Stimulated activated CD8-positive, alpha-beta memory T cell treated with anti-CD3 and anti-CD28 coated beads, Interleukin-15, amount 100 ng/mL, for 1 hour (primary cell): Measurements from ENCODE around the gene UPK3BL2.
"Not testable (repeated sequence)": the region's sequence is repeated elsewhere in the genome, so short reads cannot be mapped to it uniquely, and the experiment has no call there.

Experiments
- DNase-seq: peaks from one replicate; pipeline ENCODE4 v3.0.0-alpha.2; 2020; ENCODE audit warnings: low read depth

UPK3BL2 gene

DNA sequence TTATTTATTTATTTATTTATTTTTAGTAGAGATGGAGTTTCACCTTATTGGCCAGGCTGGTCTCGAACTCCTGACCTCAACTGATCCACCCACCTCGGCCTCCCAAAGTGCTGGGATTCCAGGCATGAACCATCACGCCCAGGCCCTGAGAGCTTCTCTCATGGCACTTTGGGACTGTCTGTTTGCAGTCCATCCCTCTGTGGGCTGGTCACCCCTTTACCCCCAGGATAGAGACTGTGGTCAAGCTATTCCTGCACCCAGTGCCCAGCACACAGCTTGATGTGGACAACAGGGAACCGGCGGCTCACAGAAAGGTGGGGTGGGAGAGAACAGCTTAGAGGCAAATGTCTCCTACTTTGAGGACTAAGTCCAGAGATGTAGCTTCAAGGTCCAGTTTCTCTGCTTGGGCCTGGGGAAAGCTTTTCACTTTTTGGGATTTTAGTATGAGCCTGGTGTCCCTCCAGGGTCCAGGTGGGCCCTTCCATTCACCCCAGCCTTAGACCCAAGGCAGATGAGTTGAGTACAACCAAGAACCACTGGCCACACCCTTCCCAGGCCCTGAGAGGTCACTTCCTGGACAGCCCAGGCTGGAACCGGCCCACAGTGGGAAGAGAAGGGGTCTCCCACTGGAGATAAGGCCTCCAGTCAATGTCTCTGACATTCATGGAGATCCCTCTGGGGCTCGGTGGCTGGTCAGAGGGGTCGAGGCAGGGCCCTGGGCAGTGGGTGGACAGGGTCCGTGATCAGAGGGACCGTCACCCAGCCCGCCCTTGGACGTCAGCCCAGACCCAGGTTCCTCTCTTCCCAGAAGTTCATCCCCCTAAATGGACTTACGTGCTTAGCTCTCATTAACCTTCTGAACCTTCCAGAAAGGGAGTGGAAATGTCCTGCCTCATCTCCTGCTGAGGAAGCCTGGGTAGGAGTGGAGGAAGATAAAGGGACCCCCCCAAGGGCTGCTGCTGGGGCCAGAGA, 15.4 kb downstream of the UPK3BL2 start:
- DNase-seq, result not testable (repeated sequence)

DNA sequence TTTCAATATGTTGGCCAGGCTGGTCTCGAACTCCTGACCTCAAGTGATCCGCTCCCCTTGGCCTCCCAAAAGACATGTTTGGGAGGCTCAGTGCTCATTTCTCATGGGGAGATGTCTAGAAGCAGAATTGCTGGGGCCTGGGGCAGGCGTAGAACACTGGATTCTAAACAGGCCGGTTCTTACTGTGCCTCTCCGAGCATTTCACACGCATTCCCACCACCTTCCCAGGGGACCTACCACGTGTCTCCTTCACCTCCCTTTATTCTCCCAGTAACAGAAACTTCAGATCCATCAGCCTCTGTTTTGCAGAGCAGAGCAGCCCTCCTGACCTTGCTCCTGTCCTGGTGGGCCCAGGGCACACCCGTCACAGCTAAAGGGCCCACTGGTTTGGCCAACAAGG, 16.3 kb downstream of the UPK3BL2 start:
- not testable (repeated sequence) for DNase-seq

DNA sequence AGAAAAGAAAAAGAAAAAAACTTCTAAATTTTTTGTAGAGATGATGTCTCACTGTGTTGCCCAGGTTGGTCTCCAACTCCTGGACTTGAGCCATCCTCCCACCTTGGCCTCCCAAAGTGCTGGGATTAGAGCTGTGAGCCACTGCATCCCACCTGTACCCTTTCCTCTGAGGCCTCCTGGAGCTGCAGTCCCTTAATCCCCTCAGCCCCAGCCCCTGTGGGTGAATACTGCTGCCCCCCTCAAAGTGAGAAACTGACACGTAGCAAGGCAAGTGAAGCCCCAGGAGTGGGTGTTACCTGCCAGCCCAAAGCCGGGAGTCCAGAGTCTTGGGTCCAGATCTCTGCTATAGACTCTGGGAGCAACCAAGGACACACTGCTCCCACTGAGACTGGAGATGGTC, 18.7 kb downstream of the UPK3BL2 start:
- DNase-seq, result not testable (repeated sequence)

DNA sequence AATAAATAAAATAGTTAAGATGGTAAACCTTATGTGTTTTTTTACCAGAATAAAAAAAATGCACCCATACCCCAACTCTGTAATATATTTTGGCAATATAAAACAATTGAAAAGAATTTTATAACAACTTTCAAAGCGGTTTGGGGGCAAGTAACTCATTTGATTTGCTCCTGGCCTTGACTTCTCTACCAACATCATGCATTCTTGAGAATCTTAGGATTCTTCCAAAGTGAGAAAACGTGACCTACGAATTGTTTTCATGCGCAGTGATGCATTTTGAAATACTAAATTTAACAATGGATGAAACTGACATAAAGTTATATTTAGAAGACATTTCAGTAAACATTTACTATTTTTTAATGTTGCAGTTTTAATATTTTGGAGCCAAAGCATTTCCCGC, 22.7 kb downstream of the UPK3BL2 start:
- not testable (repeated sequence) for DNase-seq

DNA sequence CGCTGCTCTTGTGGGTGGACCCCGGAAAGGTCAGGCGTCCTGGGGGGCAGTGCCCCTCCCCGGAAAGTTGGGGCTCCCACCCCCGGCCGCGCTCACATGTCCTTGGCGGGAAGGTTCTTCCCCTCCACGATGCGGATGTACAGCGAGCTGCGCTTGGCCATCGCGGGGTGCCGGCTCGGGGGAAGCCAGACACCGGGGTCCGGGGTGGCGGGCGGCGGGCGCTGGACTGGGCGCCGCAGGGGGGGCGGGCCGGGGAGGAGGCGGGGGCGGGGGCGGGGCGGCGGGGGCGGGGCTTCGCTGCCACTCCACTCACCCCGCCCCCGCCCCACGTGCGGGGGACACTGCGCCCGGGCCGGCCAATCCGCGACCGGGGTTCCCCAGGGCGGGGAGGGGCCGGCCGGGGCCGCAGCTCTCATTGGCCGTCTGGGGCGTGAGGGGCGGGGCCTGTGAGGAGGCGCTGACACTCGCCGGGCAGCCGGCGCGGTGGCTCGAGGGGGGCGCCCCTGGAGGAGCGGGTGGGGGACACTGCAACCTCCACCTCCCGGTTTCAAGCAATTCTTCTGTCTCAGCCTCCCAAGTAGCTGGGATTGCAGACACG, 25.8 kb downstream of the UPK3BL2 start, which contains the start of gene RASA4B:
Gene RASA4B (minus strand): TSS at position 228 of the 598 bp plus-strand sequence. CDS start 67 bp downstream, at position 161.
- DNase-seq, result not testable (repeated sequence)

DNA sequence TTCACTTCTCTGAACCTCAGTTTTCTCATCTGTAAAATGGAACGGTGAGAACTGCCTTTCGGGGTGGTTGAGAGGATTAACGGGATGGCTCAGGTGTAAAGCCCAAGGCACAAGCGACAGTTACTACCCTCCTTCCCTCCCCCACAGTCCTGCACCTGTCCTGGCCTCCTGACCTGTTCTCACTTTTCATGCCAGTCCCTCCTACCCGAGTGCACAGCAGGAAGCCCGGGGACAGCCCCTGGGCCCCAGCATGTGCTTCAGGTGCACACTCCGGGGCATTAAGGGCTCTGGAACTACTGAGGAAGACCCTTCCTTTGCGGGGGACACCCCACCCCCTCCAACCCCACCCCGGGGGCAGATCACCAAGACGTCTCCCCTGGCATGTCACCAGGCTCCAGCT, 26.5 kb downstream of the UPK3BL2 start:
- DNase-seq, result not testable (repeated sequence)

DNA sequence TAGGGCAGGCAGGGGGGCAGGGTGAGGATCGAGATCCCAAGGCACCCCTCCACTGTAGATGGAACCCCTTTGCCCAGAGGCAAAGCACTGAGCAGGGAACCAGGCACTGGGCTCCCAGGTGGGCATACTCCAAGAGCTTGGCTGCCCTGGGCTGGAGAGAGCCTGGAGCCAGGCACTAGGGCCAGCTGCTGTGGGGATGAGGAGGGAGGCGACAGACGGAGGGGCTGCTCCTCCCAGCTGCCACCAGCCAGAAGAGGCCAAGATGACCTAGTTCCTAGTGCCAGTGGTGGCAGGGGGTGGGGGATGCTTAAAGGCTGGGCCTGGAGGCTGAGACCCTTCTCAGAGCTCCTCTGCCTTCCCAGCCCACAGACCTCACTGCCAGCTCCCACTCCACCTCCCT, 27.6 kb downstream of the UPK3BL2 start:
- not testable (repeated sequence) for DNase-seq

DNA sequence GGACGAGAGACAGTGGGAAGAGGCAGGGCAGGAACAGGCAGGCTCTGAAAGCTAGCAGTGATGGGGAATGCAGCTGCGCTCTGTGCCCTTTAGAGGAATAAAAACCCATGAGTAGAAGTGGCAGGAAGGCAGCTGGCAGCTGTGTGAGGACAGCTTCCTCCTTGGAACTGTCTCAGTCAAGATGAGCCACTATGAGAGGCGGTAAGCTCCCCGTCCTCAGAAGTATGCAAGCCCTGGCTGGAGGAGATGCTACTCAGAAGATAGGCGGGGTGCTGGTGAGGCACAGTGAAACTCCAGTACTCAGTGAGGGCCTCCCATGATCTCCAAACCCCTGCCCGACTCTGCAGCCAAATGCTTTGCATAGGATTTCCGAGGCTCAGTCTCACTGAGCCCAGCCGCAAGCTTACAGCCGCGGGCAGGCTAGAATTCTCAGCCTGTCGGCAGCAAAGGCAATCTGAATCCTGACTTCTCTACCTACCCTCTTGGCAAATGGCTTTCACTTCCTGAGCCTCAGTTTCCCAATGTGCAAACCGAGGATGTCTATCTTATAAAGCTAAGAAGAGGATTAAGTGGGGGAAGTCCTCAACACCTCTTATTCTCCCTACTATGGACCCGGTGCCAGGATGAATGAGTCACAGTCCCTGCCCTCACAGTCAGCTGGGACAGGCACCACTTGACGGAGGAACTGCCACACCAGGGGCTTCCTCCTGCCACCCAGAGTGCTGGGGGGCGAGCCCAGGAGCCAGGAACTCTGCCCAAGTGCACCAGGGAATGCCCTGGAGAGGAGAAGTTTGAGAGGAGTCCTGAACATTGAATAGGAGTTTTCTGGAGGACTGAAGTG, 28.4 kb downstream of the UPK3BL2 start:
- DNase-seq, result not testable (repeated sequence)

DNA sequence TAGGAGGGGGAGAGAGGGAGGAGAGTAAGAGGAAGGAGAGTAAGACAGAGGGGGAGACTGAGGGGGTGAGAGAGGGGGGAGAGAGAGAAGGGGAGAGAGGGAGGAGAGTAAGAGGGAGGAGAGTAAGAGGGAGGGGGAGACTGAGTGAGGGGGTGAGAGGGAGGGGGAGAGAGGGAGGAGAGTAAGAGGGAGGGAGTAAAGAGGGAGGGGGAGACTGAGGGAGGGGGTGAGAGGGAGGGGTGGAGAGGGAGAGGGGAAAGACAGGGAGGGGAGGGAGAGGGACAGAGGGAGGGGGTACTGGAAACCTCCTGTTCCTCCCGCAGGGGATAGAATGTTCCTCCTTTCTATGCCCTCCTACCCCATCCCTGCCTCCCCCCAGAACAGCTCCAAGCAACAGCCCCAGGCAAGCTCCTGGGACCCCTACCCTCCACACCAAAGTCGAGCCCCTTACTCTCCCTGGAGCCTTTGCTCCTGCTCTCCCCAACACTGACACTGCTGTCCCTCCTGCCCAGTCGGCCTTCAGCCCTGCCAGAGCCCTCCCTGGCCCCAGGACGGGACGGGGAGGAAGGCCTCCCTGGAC, 30.8 kb downstream of the UPK3BL2 start:
- DNase-seq, result not testable (repeated sequence)

DNA sequence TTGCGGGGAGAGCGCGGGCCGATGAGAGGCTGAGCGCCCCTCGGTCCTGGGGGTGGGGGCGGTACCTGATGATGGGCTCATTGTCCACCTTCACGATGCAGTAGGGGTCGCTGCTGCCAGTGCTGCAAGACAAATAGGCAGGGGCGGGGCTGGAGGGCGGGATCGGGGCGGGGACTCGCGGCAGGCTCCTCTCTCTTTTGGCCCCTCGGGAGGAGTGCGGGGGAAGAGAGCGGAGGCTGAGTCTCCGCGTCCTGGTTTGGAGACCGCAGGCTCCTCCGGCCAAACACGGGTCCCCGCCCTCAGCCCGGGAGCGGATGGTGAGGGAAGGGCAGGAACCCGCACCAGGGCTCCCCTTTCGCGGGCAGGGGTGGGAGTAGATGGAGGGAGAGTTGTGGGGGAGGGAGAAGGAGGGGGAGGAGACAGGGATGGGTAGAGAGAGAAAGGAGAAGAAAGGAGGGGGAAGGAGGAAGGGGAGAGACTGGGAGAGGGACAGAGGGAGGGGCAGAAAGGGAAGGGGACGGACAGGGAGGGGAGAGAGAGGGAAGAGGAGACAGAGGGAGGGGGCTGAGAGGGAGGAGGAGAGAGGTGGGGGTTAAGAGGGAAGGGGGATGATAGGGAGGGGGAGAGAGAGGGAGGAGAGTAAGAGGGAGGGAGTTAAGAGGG, 31.5 kb downstream of the UPK3BL2 start:
- not testable (repeated sequence) for DNase-seq

DNA sequence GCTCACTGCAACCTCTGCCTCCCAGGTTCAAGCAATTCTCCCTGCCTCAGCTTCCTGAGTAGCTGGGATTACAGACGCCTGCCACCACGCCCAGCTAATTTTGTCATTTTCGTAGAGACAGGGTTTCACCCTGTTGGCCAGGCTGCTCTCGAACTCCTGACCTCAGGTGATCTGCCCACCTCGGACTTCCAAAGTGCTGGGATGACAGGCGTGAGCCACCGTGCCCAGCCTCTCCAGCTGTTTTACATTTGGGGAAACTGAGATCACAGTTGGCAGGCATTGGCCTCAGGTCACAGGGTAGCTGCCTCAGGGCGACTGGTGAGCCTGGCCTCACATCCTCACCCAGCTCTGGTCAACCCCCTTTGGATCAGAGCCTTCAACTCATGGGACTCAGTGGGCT, 32.9 kb downstream of the UPK3BL2 start:
- DNase-seq, result not testable (repeated sequence)

DNA sequence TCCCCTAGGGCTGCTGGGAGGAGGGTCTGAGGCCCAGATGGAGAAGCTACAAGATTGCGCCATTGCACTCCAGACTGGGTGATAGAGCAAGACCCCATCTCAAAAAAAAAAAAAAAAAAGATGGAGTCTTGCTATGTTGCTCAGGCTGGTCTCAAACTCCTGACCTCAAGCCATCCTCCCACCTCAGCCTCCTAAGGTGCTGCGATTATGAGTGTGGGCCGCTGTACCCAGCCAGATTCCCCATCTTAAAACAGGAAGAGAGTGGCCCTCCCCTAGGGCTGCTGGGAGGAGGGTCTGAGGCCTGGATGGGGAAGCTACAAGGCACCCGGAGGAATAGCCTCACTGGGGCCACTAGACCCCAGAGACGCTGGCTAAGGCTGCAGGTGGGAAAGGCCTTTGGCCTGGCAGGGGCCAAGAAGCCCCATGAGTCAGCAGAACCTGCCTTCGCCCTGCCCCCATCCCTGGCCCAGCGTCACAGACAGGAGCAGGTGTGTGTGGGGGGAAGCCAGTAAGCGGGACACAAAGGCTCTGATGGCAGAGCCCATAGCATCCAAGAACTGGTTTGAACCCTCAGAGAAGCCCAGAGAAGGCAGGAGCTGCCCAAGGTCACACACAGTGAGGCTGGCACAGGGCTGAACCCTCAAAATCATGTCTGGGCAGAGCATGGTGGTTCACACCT, 35.9 kb downstream of the UPK3BL2 start:
- not testable (repeated sequence) for DNase-seq

DNA sequence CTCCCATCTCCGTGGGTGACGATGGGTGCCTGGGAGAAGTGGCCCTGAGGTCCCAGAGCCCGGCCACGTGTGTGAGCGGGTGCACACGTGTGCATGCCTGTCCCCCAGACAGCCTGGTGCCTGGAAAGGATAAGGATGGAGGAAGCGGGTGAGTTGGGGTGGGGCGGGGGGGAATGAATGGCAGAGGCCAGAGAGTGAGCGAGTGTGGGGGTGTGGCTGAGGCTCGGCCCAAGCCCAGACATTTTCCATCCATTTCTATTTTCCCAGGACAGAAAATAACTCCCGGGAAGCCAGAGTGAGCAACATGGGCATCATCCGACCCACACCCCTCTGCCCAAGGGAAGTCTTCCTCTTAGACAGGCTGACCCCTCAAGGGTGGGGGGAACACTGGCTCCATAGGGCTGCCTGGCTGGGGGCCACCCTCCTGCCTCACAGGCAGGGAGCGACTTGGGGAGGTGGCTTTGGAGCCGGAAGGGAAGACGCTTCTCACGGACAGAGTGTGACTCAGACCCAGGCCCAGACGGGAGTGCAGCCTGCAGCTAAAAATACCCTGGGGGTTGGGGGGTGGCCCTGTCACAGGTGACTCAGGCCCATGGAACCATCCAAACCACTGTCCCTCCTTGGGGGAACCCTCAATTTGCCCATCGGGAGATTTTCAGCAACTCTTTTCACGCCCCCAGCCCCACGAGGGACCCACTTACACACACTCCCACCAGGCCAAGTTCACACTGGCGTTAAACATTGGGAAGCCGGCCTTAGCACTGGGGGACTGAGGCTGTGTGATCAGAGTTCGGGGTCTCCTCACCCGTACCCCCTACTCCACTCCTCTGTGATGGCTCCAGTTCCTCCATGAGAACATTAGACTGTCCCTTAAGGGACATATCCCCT, 38.0 kb downstream of the UPK3BL2 start:
- DNase-seq, result not testable (repeated sequence)

DNA sequence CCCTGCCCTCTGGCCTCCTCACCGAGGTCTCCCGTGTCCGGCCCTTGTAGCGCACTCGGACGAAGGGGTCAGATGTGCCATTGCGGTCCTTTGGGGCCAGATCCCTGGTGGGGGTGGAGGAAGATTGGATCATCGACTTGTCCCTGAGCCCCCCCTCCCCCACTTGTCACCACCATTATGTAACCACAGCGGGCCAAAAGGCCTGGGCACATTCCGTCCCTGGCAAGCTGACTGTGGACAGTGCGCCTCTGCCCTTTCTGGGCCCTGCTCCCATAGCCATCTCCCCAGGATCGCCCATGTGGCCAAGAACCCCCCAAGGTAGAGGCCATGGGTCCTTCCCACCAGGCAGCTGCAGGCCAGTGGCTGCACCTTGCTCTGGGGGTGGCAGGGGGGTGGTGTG, 40.4 kb downstream of the UPK3BL2 start:
- DNase-seq, result not testable (repeated sequence)

DNA sequence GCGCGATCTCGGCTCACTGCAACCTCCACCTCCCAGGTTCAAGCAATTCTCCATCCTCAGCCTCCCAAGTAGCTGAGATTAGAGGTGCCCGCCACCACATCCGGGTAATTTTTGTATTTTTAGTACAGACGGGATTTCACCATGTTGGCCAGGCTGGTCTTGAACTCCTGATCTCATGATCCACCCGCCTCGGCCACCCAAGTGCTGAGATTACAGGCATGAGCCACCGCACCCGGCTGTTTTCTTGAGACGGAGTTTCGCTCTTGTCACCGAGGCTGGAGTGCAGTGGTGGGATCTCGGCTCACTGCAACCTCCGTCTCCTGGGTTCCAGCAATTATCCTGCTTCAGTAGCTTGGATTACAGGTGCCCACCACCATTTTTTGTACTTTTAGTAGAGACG, 45.2 kb downstream of the UPK3BL2 start:
- DNase-seq, result not testable (repeated sequence)

DNA sequence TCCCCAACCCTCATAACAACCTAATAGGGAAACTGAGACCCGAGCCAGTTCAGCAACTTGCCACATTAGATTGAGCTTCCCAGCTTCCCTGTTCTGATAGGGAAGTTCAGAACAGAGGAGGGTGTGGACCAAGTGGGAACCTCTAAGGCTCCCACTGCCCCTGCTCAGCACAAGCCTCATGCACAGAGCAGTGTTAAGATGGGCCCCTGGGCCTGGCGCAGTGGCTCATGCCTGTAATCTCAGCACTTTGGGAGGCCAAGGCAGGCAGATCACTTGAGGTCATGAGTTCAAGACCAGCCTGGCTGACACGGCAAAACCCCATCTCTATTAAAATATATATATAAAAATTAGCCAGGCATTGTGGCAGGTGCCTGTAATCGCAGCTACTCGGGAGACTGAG, 46.2 kb downstream of the UPK3BL2 start:
- DNase-seq, result not testable (repeated sequence)

DNA sequence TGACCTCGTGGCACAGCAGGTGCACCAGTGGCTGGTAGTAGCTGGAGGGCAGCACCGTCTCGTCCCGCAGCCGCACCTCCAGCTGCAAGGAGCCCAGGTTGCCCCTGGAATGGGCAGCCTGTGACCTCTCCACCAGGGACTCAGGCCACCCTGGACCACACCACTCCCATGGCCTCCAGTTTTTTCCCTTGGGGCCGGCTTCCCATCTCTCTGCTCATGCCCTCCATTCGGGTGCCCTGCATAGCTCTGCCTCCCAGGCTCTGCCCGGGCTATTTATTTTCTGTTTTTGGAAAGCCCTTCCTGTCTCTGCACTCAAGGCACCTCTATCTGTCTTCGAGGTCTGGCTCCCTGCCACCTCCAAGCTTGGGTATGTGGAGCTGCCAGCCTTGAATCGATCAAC, 46.6 kb downstream of the UPK3BL2 start:
- not testable (repeated sequence) for DNase-seq

DNA sequence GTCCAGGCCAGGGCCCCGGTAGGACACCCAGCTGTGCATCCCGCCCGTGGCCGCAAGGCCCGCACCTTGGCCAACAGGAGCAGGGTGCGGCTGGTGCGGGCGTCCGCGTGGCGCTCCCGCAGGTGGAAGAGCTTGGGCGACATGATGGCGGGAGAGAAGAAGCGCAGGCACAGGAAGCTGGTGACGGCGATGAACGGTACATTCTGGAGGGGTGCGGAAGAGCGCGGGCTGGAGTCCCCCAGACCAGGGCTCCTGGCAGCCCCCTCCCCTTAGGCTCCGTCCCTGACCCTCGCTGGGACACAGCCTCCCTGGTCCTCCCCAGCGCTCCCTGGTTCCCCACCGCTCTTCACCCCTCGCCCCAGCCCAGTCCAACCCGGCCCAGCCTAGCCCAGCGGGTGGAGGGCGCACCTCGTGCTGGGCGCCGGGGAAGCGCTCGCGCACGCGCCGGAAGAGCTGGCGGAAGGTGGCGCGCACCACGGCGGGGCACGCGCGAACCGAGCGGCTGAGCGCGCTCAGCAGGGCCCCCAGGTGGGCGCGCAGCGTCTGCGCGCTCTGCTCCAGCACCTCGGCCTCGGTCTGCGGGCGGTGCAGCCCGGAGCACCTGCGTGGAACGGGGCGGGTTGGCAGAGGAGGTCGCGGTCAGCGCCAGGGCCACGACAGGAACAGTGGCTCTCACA, 48.9 kb downstream of the UPK3BL2 start:
- not testable (repeated sequence) for DNase-seq

DNA sequence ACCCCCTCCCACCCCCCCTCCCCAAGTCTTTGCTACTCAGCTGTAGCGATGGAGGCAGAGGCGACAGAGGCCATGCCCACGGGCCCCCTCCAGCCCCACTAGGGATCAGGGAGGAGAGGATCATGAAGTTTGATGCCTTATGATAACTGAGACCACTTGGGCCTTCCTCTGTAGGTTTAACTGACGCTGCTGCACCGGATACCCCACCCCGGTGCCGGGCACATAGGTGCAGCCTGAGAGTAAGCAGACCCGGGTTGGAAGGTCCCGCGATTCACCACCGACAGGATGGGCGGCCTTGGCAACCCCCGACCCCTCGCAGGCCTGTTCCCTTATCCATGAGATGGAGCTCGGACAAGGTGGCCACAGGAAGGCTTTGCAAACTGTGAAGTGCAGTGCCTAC, 49.5 kb downstream of the UPK3BL2 start:
- DNase-seq, result not testable (repeated sequence)
